HK-2 (cell line): ENCODE data around the gene SRGAP3.

Source experiments
- DNase-seq: peaks from one replicate; pipeline ENCODE4 v3.0.0-alpha.2; 2018; ENCODE audit not compliant: unreplicated experiment

The SRGAP3 gene

GRCh38 chr3:9146367-9147071, 102.9 kb downstream of the SRGAP3 start:
- no peak for DNase-seq

GRCh38 chr3:9143184-9143583, 106.3 kb downstream of the SRGAP3 start:
- DNase-seq, result no peak

- no peak for DNase-seq
Observed at GRCh38 chr3:9142362-9142761, 107.1 kb downstream of the SRGAP3 start.

- DNase-seq, result no peak
Observed at GRCh38 chr3:9141928-9142289, 107.5 kb downstream of the SRGAP3 start.

- DNase-seq, result no peak
Observed at GRCh38 chr3:9139366-9139765, 110.1 kb downstream of the SRGAP3 start.

GRCh38 chr3:9137676-9138075, 111.8 kb downstream of the SRGAP3 start:
- DNase-seq, result no peak

GRCh38 chr3:9136746-9137465, 112.5 kb downstream of the SRGAP3 start:
- DNase-seq, result no peak

- DNase-seq, result no peak
Observed at GRCh38 chr3:9135930-9136525, 113.4 kb downstream of the SRGAP3 start.

- no peak for DNase-seq
Observed at GRCh38 chr3:9135526-9135925, 113.9 kb downstream of the SRGAP3 start.

- no peak for DNase-seq
Observed at GRCh38 chr3:9133656-9134055, 115.8 kb downstream of the SRGAP3 start.

- DNase-seq, result no peak
Observed at GRCh38 chr3:9130345-9131305, 118.8 kb downstream of the SRGAP3 start.

- no peak for DNase-seq
Observed at GRCh38 chr3:9129365-9129764, 120.1 kb downstream of the SRGAP3 start.

- no peak for DNase-seq
Observed at GRCh38 chr3:9125278-9125951, 124.0 kb downstream of the SRGAP3 start.

- DNase-seq, result no peak
Observed at GRCh38 chr3:9124730-9125129, 124.7 kb downstream of the SRGAP3 start.

- DNase-seq, result no peak
Observed at GRCh38 chr3:9123840-9124239, 125.6 kb downstream of the SRGAP3 start.

GRCh38 chr3:9122732-9123364, 126.6 kb downstream of the SRGAP3 start:
- no peak for DNase-seq

- no peak for DNase-seq
Observed at GRCh38 chr3:9121366-9122001, 128.0 kb downstream of the SRGAP3 start.

- no peak for DNase-seq
Observed at GRCh38 chr3:9119331-9119730, 130.1 kb downstream of the SRGAP3 start.

GRCh38 chr3:9118222-9118621, 131.2 kb downstream of the SRGAP3 start:
- no peak for DNase-seq

GRCh38 chr3:9117220-9117619, 132.2 kb downstream of the SRGAP3 start:
- DNase-seq, result no peak
